Natural killer cell treated with Interleukin-12 subunit alpha and Interleukin-12 subunit beta and Interleukin-15 and Interleukin-18, amount 100 ng/mL, for 72 hours (primary cell): ENCODE data around the gene SDHAF1. TPM values are rescaled to one million over a fixed set of nuclear protein-coding genes. Genes with fewer than 3 reads are reported as not detected.
"Not testable (repeated sequence)": the region's sequence is repeated elsewhere in the genome, so short reads cannot be mapped to it uniquely, and the experiment has no call there.

Source experiments
- ATAC-seq, 2 donors: fragments of 150-1000 bp; cut with Tn5 transposase in 1 of 2; sonication (Bioruptor Pico), chemical (Tn5 transposase) in 1 of 2; 2 replicates each; pipeline ENCODE4 v1.10.0; 2021
- DNase-seq: peaks from one replicate; pipeline ENCODE4 v3.0.0; 2022; ENCODE audit warnings: low spot score
- H3K27ac Mint-ChIP-seq, 2 donors: 1 replicate in 1 of 2; 2 replicates in 1 of 2; pipeline ENCODE4 v1.8.0; 2022; ENCODE audit warnings: mixed read lengths in 2 of 2, mild to moderate bottlenecking in 1 of 2, moderate library complexity in 1 of 2
- H3K27me3 Mint-ChIP-seq, 2 donors: 1 replicate in 1 of 2; 2 replicates in 1 of 2; pipeline ENCODE4 v1.8.0; 2022; ENCODE audit warnings: mixed read lengths in 2 of 2
- H3K36me3 Mint-ChIP-seq: one replicate; pipeline ENCODE4 v1.8.0; 2022; ENCODE audit warnings: mixed read lengths
- H3K4me1 Mint-ChIP-seq, 2 donors: 1 replicate in 1 of 2; 2 replicates in 1 of 2; pipeline ENCODE4 v1.8.0; 2022; ENCODE audit warnings: low read depth in 2 of 2, mixed read lengths in 2 of 2, mild to moderate bottlenecking in 1 of 2
- H3K4me3 Mint-ChIP-seq: one replicate; pipeline ENCODE4 v1.8.0; 2022; ENCODE audit warnings: mixed read lengths
- H3K9me3 Mint-ChIP-seq: 2 replicates; pipeline ENCODE4 v1.8.0; 2022; ENCODE audit warnings: mixed read lengths
- total RNA-seq, 2 donors: library from RNA; stranded (reverse); gene quantifications; one replicate each; pipeline ENCODE4 v1.2.3, GENCODE V29; 2022

Gene SDHAF1
- total RNA-seq, 2 donors from 2014 or later = 17.6 to 21.4 TPM

- Mint-ChIP-seq H3K27me3 (no peaks in the 10 kb centered on the region), H3K27ac (peak within 1 kb of the TSS; percentile 93 to 96), H3K36me3 (no peaks in the 10 kb centered on the region), H3K4me1 (peaks cover 41 to 48% of the 10 kb centered on the region in 2 donors), H3K9me3 (no peaks in the 10 kb centered on the region), H3K4me3 (peak within 1 kb of the TSS; percentile 100)
- DNase-seq (peak; percentile 100), ATAC-seq (peak; percentile 99)
These were observed 19.3 kb downstream of the SDHAF1 start, which contains the start of gene ALKBH6 for GRCh38 chr19:36014012-36014924. ALKBH6 (minus strand) TSS chr19:36014213; CDS start chr19:36013397, 816 bp downstream.

GRCh38 chr19:36019061-36019670 is 24.2 kb downstream of the SDHAF1 start:
- no peaks in the 10 kb centered on the region for H3K9me3 Mint-ChIP-seq
- H3K36me3 Mint-ChIP-seq = no peaks in the 10 kb centered on the region
- no peaks in the 10 kb centered on the region for H3K27me3 Mint-ChIP-seq
- H3K4me1 Mint-ChIP-seq = peaks cover 19 to 22% of the 10 kb centered on the region in 2 donors
- ATAC-seq = no peak
- no peak overlapping the region for H3K4me3 Mint-ChIP-seq
- DNase-seq = no peak
- no peak overlapping the region for H3K27ac Mint-ChIP-seq

- Mint-ChIP-seq H3K27me3 (no peaks in the 10 kb centered on the region), H3K36me3 (no peaks in the 10 kb centered on the region), H3K27ac (no peak overlapping the region)
These were observed 28.4 kb downstream of the SDHAF1 start for GRCh38 chr19:36023432-36023831.

GRCh38 chr19:36025541-36025940 is 30.6 kb downstream of the SDHAF1 start:
- ATAC-seq (no peak), DNase-seq (no peak)
- Mint-ChIP-seq H3K4me1 (peaks cover 0 to 3% of the 10 kb centered on the region in 2 donors), H3K27ac (no peak overlapping the region), H3K27me3 (no peaks in the 10 kb centered on the region), H3K9me3 (no peaks in the 10 kb centered on the region), H3K36me3 (no peaks in the 10 kb centered on the region), H3K4me3 (no peak overlapping the region)

More at GRCh38 chr19:36023432-36023831, 28.4 kb downstream of the SDHAF1 start:
- DNase-seq (no peak), ATAC-seq (no peak)
- H3K4me1 Mint-ChIP-seq = peaks cover 0 to 3% of the 10 kb centered on the region in 2 donors
- no peaks in the 10 kb centered on the region for H3K9me3 Mint-ChIP-seq
- no peak overlapping the region for H3K4me3 Mint-ChIP-seq

GRCh38 chr19:36026091-36026876 is 31.3 kb downstream of the SDHAF1 start:
- Mint-ChIP-seq H3K4me3 (no peak overlapping the region), H3K36me3 (no peaks in the 10 kb centered on the region), H3K9me3 (no peaks in the 10 kb centered on the region), H3K4me1 (peaks cover 0 to 3% of the 10 kb centered on the region in 2 donors), H3K27me3 (no peaks in the 10 kb centered on the region), H3K27ac (no peak overlapping the region)
- no peak for ATAC-seq
- no peak for DNase-seq

GRCh38 chr19:36027696-36028095 is 32.7 kb downstream of the SDHAF1 start:
- DNase-seq (no peak), ATAC-seq (no peak)
- Mint-ChIP-seq H3K27ac (no peak overlapping the region), H3K4me1 (peaks cover 0 to 3% of the 10 kb centered on the region in 2 donors), H3K4me3 (no peak overlapping the region), H3K27me3 (no peaks in the 10 kb centered on the region), H3K9me3 (no peaks in the 10 kb centered on the region), H3K36me3 (no peaks in the 10 kb centered on the region)

- ATAC-seq = no peak
- Mint-ChIP-seq H3K27me3 (no peaks in the 10 kb centered on the region), H3K9me3 (no peaks in the 10 kb centered on the region), H3K27ac (no peak overlapping the region), H3K36me3 (no peaks in the 10 kb centered on the region), H3K4me3 (no peak overlapping the region), H3K4me1 (peaks cover 0 to 4% of the 10 kb centered on the region in 2 donors)
- DNase-seq = no peak
These were observed 33.5 kb downstream of the SDHAF1 start for GRCh38 chr19:36028313-36029041.

- H3K4me3 Mint-ChIP-seq = no peak overlapping the region
- H3K27me3 Mint-ChIP-seq = no peaks in the 10 kb centered on the region
- H3K4me1 Mint-ChIP-seq = peaks cover 6% of the 10 kb centered on the region in 2 donors
- no peaks in the 10 kb centered on the region for H3K36me3 Mint-ChIP-seq
- H3K9me3 Mint-ChIP-seq = no peaks in the 10 kb centered on the region
- DNase-seq (no peak), ATAC-seq (no peak)
- no peak overlapping the region for H3K27ac Mint-ChIP-seq
These were observed 35.5 kb downstream of the SDHAF1 start for GRCh38 chr19:36030264-36031148.

GRCh38 chr19:36031308-36031707 is 36.3 kb downstream of the SDHAF1 start:
- Mint-ChIP-seq H3K27me3 (no peaks in the 10 kb centered on the region), H3K4me1 (peaks cover 11% of the 10 kb centered on the region in 2 donors), H3K27ac (no peak overlapping the region), H3K4me3 (no peak overlapping the region), H3K36me3 (no peaks in the 10 kb centered on the region), H3K9me3 (no peaks in the 10 kb centered on the region)
- DNase-seq (no peak), ATAC-seq (no peak)

- DNase-seq (peak; percentile 64), ATAC-seq (peak; percentile 27 to 70)
- peak within 1 kb of the TSS; percentile 15 for H3K4me3 Mint-ChIP-seq
- no peaks in the 10 kb centered on the region for H3K36me3 Mint-ChIP-seq
- H3K4me1 Mint-ChIP-seq = peaks cover 17 to 20% of the 10 kb centered on the region in 2 donors
- H3K27ac Mint-ChIP-seq = no peak within 1 kb of the TSS
- H3K9me3 Mint-ChIP-seq = no peaks in the 10 kb centered on the region
- no peaks in the 10 kb centered on the region for H3K27me3 Mint-ChIP-seq
These were observed 37.5 kb downstream of the SDHAF1 start, which contains the start of gene CLIP3 for GRCh38 chr19:36032251-36033104. CLIP3 (minus strand) TSS chr19:36032873; CDS start chr19:36032357, 516 bp downstream.

- H3K27me3 Mint-ChIP-seq = no peaks in the 10 kb centered on the region
- H3K36me3 Mint-ChIP-seq = no peaks in the 10 kb centered on the region
- ATAC-seq (no peak), DNase-seq (no peak)
- no peak overlapping the region for H3K4me3 Mint-ChIP-seq
- H3K27ac Mint-ChIP-seq = no peak overlapping the region
- no peaks in the 10 kb centered on the region for H3K9me3 Mint-ChIP-seq
- peaks cover 11 to 15% of the 10 kb centered on the region in 2 donors for H3K4me1 Mint-ChIP-seq
These were observed 45.5 kb downstream of the SDHAF1 start for GRCh38 chr19:36040495-36040894.

- not testable (repeated sequence) for ATAC-seq, H3K27me3 Mint-ChIP-seq
These were observed 46.1 kb downstream of the SDHAF1 start for GRCh38 chr19:36041092-36041491.

More at GRCh38 chr19:36041092-36041491, 46.1 kb downstream of the SDHAF1 start:
- not testable (repeated sequence) for H3K4me3 Mint-ChIP-seq, DNase-seq, H3K4me1 Mint-ChIP-seq, H3K27ac Mint-ChIP-seq, H3K36me3 Mint-ChIP-seq, H3K9me3 Mint-ChIP-seq
